OCI-LY1 (cell line): ENCODE results near the gene SPARC.

Source experiments
- H2AFZ ChIP-seq: fragments of 200-600 bp; sonication (generic), shearing (Covaris generic); 2 replicates; pipeline ENCODE4 v1.6.0; 2014; ENCODE audit warnings: antibody characterized with exemption, mild to moderate bottlenecking, low read length
- H3F3A ChIP-seq: fragments of 200-600 bp; sonication (generic), shearing (Covaris generic); 2 replicates; pipeline ENCODE4 v1.6.0; 2014; ENCODE audit warnings: mild to moderate bottlenecking, antibody characterized with exemption, low read length, moderate library complexity; ENCODE audit not compliant: insufficient read depth
- H3K27ac ChIP-seq: fragments of 200-600 bp; sonication (generic); 2 replicates; pipeline ENCODE4 v1.5.1; 2014; ENCODE audit warnings: low read length, mixed run types, mild to moderate bottlenecking, low read depth; ENCODE audit not compliant: poor library complexity, severe bottlenecking
- H3K27me3 ChIP-seq: fragments of 200-600 bp; sonication (generic); 2 replicates; pipeline ENCODE4 v1.6.0; 2014; ENCODE audit warnings: antibody characterized with exemption, mild to moderate bottlenecking, low read length, moderate library complexity; ENCODE audit not compliant: insufficient read depth
- H3K36me3 ChIP-seq: fragments of 200-600 bp; sonication (generic); 2 replicates; pipeline ENCODE4 v1.6.1; 2014; ENCODE audit warnings: mild to moderate bottlenecking, antibody characterized with exemption, low read length, moderate library complexity, mixed read lengths; ENCODE audit not compliant: insufficient read depth
- H3K4me1 ChIP-seq: fragments of 200-600 bp; sonication (generic); 2 replicates; pipeline ENCODE4 v1.5.1; 2014; ENCODE audit warnings: mild to moderate bottlenecking, low read length, moderate library complexity; ENCODE audit not compliant: insufficient read depth, severe bottlenecking
- H3K4me2 ChIP-seq: fragments of 200-600 bp; sonication (generic), shearing (Covaris generic); 2 replicates; pipeline ENCODE4 v1.6.1; 2014; ENCODE audit warnings: low read length
- H3K4me3 ChIP-seq: fragments of 200-600 bp; sonication (generic); 2 replicates; pipeline ENCODE4 v1.5.1; 2014; ENCODE audit warnings: low read length, low read depth, mild to moderate bottlenecking, mixed read lengths; ENCODE audit not compliant: poor library complexity, severe bottlenecking
- H3K79me2 ChIP-seq: fragments of 200-600 bp; shearing (Covaris generic); 2 replicates; pipeline ENCODE4 v1.6.1; 2016; ENCODE audit warnings: mixed run types, low read length, mixed read lengths; ENCODE audit not compliant: insufficient read depth
- H3K9ac ChIP-seq: fragments of 200-600 bp; sonication (generic), shearing (Covaris generic); 2 replicates; pipeline ENCODE4 v1.6.1; 2014; ENCODE audit warnings: mild to moderate bottlenecking, low read length, mixed read lengths
- H3K9me2 ChIP-seq: fragments of 200-600 bp; sonication (generic), shearing (Covaris generic); 2 replicates; pipeline ENCODE4 v1.6.1; 2014; ENCODE audit warnings: low read depth, mild to moderate bottlenecking, low read length, mixed read lengths
- H3K9me3 ChIP-seq: fragments of 200-600 bp; shearing (Covaris generic); 2 replicates; pipeline ENCODE4 v1.6.1; 2014; ENCODE audit warnings: low read length, mixed read lengths
- H4K20me1 ChIP-seq: fragments of 200-600 bp; sonication (generic), shearing (Covaris generic); 2 replicates; pipeline ENCODE4 v1.6.0; 2016; ENCODE audit warnings: mild to moderate bottlenecking, low read length; ENCODE audit not compliant: insufficient read depth
- CTCF ChIP-seq: fragments of 200-600 bp; sonication (generic), shearing (Covaris generic); IDR thresholded peaks from 2 replicates; pipeline ENCODE4 v1.5.1; 2017; ENCODE audit warnings: mild to moderate bottlenecking, antibody characterized with exemption, low read length, moderate library complexity, mixed read lengths
- EZH2 ChIP-seq: fragments of 200-600 bp; sonication (generic), shearing (Covaris generic); IDR thresholded peaks from 2 replicates; pipeline ENCODE4 v1.8.0; 2017; ENCODE audit warnings: borderline replicate concordance, mixed run types, mild to moderate bottlenecking, antibody characterized with exemption, low read length, moderate library complexity, mixed read lengths

SPARC gene

GRCh38 chr5:151670083-151670686 is 16.5 kb downstream of the SPARC start:
- H3K27ac ChIP-seq, result no peak overlapping the region
- H3F3A ChIP-seq, result no peaks in the 10 kb centered on the region
- no peak overlapping the region for H3K9ac ChIP-seq
- no peaks in the 10 kb centered on the region for H4K20me1 ChIP-seq
- no peak for TF ChIP-seq CTCF
- TF ChIP-seq EZH2, result no peak
- no peak overlapping the region for H2AFZ ChIP-seq
- no peaks in the 10 kb centered on the region for H3K9me3 ChIP-seq
- no peak overlapping the region for H3K4me3 ChIP-seq
- H3K4me2 ChIP-seq, result no peak overlapping the region
- no peaks in the 10 kb centered on the region for H3K9me2 ChIP-seq
- H3K36me3 ChIP-seq, result no peaks in the 10 kb centered on the region
- H3K27me3 ChIP-seq, result no peaks in the 10 kb centered on the region
- H3K79me2 ChIP-seq, result no peaks in the 10 kb centered on the region
- no peaks in the 10 kb centered on the region for H3K4me1 ChIP-seq

GRCh38 chr5:151667083-151667482 is 19.6 kb downstream of the SPARC start:
- Histone ChIP-seq H3K4me2 (no peak overlapping the region), H3K9me2 (no peaks in the 10 kb centered on the region), H3K36me3 (no peaks in the 10 kb centered on the region), H3K9ac (no peak overlapping the region), H3K4me3 (no peak overlapping the region), H3K27me3 (0 out of 2 replicates have a peak, but pooled peaks cover 6% of the 10 kb centered on the region), H3F3A (no peaks in the 10 kb centered on the region), H3K79me2 (no peaks in the 10 kb centered on the region), H4K20me1 (no peaks in the 10 kb centered on the region), H3K27ac (no peak overlapping the region), H3K9me3 (no peaks in the 10 kb centered on the region), H2AFZ (no peak overlapping the region), H3K4me1 (no peaks in the 10 kb centered on the region)
- TF ChIP-seq EZH2, result no peak
- TF ChIP-seq CTCF, result no peak

GRCh38 chr5:151665613-151666012 is 21.1 kb downstream of the SPARC start:
- no peaks in the 10 kb centered on the region for H3K36me3 ChIP-seq
- H3K4me3 ChIP-seq, result no peak overlapping the region
- TF ChIP-seq EZH2 (no peak), CTCF (no peak)
- H3K9ac ChIP-seq, result no peak overlapping the region
- H4K20me1 ChIP-seq, result no peaks in the 10 kb centered on the region
- no peaks in the 10 kb centered on the region for H3K9me2 ChIP-seq
- H3K4me1 ChIP-seq, result no peaks in the 10 kb centered on the region
- no peaks in the 10 kb centered on the region for H3K9me3 ChIP-seq
- no peaks in the 10 kb centered on the region for H3K79me2 ChIP-seq
- H3F3A ChIP-seq, result no peaks in the 10 kb centered on the region
- H3K27ac ChIP-seq, result no peak overlapping the region
- H2AFZ ChIP-seq, result no peak overlapping the region
- H3K4me2 ChIP-seq, result no peak overlapping the region
- H3K27me3 ChIP-seq, result 0 out of 2 replicates have a peak, but pooled peaks cover 6% of the 10 kb centered on the region
